Measurements from ENCODE around the gene TSR1. TPM values are rescaled to one million over a fixed set of nuclear protein-coding genes. Genes with fewer than 3 reads are reported as not detected.

TSR1 gene
- total RNA-seq, 4 donors from 2014 or later: 16.8 to 56.4 (median 29.3) TPM

- 91 to 94% methylated on average over 22 of the region's 22 CpGs for WGBS, 2 donors
- intact Hi-C loops (cut with DNase I): no loop called here
- peaks cover 21 to 22% of the 10 kb centered on the region in 2 donors for H3K36me3 ChIP-seq
- H3K27me3 ChIP-seq: no peaks in the 10 kb centered on the region
- no peaks in the 10 kb centered on the region for H3K9me3 ChIP-seq
- H3K27ac ChIP-seq: no peak overlapping the region
- TF ChIP-seq CTCF (IDR thresholded peaks at IDR 0.05): no peak
- TF ChIP-seq POLR2A (IDR thresholded peaks at IDR 0.05): no peak
- H3K4me1 ChIP-seq: peaks cover 7 to 11% of the 10 kb centered on the region in 2 donors
- no peak overlapping the region for H3K4me3 ChIP-seq (replicated peaks in 1 of 3)
- DNase-seq: no peak
Observed at GRCh38 chr17:2299756-2300155, 36.5 kb downstream of the TSR1 start.

GRCh38 chr17:2299136-2299535 lies 37.1 kb downstream of the TSR1 start:
- no peak overlapping the region for H3K4me3 ChIP-seq (replicated peaks in 1 of 3)
- H3K9me3 ChIP-seq: no peaks in the 10 kb centered on the region
- 94 to 98% methylated on average over 12 of the region's 12 CpGs for WGBS, 2 donors
- no peak overlapping the region for H3K27ac ChIP-seq
- H3K27me3 ChIP-seq: no peaks in the 10 kb centered on the region
- H3K4me1 ChIP-seq: peaks cover 7 to 11% of the 10 kb centered on the region in 2 donors
- intact Hi-C loops (cut with DNase I): no loop called here
- DNase-seq: no peak
- TF ChIP-seq CTCF (IDR thresholded peaks at IDR 0.05) (no peak), POLR2A (IDR thresholded peaks at IDR 0.05) (no peak)
- peaks cover 21 to 22% of the 10 kb centered on the region in 2 donors for H3K36me3 ChIP-seq

- 93 to 95% methylated on average over 5 of the region's 5 CpGs for WGBS, 2 donors
- H3K27me3 ChIP-seq: no peaks in the 10 kb centered on the region
- intact Hi-C loops (cut with DNase I): no loop called here
- no peak overlapping the region for H3K4me3 ChIP-seq (replicated peaks in 1 of 3)
- H3K27ac ChIP-seq: no peak overlapping the region
- no peak for TF ChIP-seq CTCF (IDR thresholded peaks at IDR 0.05)
- no peak for TF ChIP-seq POLR2A (IDR thresholded peaks at IDR 0.05)
- peaks cover under 1 to 5% of the 10 kb centered on the region in 2 donors for H3K4me1 ChIP-seq
- H3K9me3 ChIP-seq: no peaks in the 10 kb centered on the region
- H3K36me3 ChIP-seq: peaks cover 22 to 31% of the 10 kb centered on the region in 2 donors
- DNase-seq: no peak
Observed at GRCh38 chr17:2297023-2297422, 39.2 kb downstream of the TSR1 start.

GRCh38 chr17:2295575-2295974 lies 40.7 kb downstream of the TSR1 start:
- Histone ChIP-seq H3K27ac (no peak overlapping the region), H3K9me3 (no peaks in the 10 kb centered on the region), H3K4me3 (replicated peaks in 1 of 3) (no peak overlapping the region), H3K27me3 (no peaks in the 10 kb centered on the region), H3K4me1 (no peaks in the 10 kb centered on the region), H3K36me3 (peaks cover 28 to 34% of the 10 kb centered on the region in 2 donors)
- intact Hi-C loops (cut with DNase I): no loop called here
- WGBS, 2 donors: 89 to 98% methylated on average over 1 of the region's 1 CpG
- TF ChIP-seq POLR2A (IDR thresholded peaks at IDR 0.05): no peak
- no peak for TF ChIP-seq CTCF (IDR thresholded peaks at IDR 0.05)
- DNase-seq: no peak

GRCh38 chr17:2292100-2292499 lies 44.2 kb downstream of the TSR1 start:
- H3K4me3 ChIP-seq (replicated peaks in 1 of 3): no peak overlapping the region
- H3K27ac ChIP-seq: no peak overlapping the region
- intact Hi-C loops (cut with DNase I): no loop called here
- H3K9me3 ChIP-seq: no peaks in the 10 kb centered on the region
- no peaks in the 10 kb centered on the region for H3K27me3 ChIP-seq
- no peak for DNase-seq
- no peaks in the 10 kb centered on the region for H3K4me1 ChIP-seq
- no peak for TF ChIP-seq CTCF (IDR thresholded peaks at IDR 0.05)
- TF ChIP-seq POLR2A (IDR thresholded peaks at IDR 0.05): no peak
- WGBS, 2 donors: 77 to 80% methylated on average over 2 of the region's 2 CpGs
- H3K36me3 ChIP-seq: peaks cover 27 to 29% of the 10 kb centered on the region in 2 donors

Measured in thyroid gland (tissue), 4 donors.